DLD1 (cell line): ENCODE data around the gene TRIM40.
"Not testable (repeated sequence)": the region's sequence is repeated elsewhere in the genome, so short reads cannot be mapped to it uniquely, and the experiment has no call there.

Source experiments
- in situ Hi-C: cut with HindIII; loops from 2 replicates; pipeline ENCODE4 v1.10.0; 2017; ENCODE audit warnings: low sequenced_read_pairs

Gene TRIM40

GRCh38 chr6:30162265-30163089, 26.5 kb downstream of the TRIM40 start:
- in situ Hi-C loops: no loop called here

DNA sequence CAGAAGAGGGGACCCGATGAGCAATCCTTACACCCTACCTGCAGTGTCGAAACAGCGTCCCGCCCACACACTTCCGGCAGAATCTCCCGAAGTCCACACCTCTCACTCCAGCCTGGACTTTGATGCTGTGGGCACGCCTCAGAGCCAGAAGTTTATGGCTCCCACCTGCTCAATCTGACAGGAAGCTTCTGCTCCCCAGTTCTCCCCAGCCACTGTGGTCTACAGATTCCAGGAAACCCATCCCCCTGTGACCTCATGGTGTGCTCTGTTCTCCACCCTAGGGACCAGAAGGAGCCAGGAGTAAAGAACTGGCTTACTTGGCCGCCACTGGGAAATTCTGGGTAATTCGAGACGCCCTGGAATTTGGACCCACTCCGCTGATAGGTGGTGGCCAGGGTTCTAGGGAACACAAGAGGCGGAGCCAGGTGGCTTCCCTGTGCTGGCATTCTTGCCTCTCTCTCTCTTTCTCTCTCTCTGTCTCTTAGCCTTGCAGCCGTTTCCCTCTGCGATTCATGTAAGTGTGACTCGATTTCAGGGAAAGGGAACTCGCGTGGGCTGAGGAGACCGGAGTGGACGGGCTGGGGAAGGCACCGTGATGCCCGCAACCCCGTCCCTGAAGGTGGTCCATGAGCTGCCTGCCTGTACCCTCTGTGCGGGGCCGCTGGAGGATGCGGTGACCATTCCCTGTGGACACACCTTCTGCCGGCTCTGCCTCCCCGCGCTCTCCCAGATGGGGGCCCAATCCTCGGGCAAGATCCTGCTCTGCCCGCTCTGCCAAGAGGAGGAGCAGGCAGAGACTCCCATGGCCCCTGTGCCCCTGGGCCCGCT, 27.4 kb downstream of the TRIM40 start, which contains the start of gene TRIM15:
TRIM15 (plus strand) TSS at position 457 of the 828 bp plus-strand sequence; CDS start at position 596, 139 bp downstream.
- in situ Hi-C loops: no loop called here

GRCh38 chr6:30163918-30164654, 28.1 kb downstream of the TRIM40 start:
- in situ Hi-C loops: no loop called here

GRCh38 chr6:30164714-30165113, 28.8 kb downstream of the TRIM40 start:
- in situ Hi-C loops: no loop called here

DNA sequence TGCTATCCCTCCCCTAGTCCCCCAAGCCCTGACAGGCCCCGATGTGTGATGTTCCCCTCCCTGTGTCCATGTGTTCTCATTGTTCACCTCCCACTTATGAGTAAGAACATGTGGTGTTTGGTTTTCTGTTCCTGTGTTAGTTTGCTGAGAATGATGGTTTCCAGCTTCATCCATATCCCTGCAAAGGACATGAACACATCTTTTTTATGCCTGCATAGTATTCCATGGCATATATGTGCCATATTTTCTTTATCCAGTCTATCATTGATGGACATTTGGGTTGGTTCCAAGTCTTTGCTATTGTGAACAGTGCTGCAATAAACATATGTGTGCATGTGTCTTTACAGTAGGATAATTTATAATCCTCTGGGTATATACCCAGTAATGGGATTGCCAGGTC, 29.3 kb downstream of the TRIM40 start:
- in situ Hi-C loops: not testable (repeated sequence)

DNA sequence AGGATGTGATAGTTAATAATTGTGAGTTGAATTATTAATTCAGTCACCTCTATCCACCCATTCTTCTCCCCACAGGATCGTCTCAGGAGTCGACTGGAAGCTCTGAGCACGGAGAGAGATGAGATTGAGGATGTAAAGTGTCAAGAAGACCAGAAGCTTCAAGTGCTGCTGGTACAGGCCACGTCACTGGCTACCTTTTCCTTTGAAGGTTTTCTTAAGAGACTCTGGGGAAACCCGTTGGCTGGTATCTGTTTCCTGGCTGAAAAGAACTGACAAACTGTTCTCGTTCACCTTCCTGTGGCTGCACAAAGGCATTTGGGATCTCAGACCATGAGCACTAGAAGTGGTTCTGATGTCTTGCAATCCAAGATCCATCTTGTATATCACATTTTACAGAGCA, 31.2 kb downstream of the TRIM40 start:
- in situ Hi-C loops: no loop called here

DNA sequence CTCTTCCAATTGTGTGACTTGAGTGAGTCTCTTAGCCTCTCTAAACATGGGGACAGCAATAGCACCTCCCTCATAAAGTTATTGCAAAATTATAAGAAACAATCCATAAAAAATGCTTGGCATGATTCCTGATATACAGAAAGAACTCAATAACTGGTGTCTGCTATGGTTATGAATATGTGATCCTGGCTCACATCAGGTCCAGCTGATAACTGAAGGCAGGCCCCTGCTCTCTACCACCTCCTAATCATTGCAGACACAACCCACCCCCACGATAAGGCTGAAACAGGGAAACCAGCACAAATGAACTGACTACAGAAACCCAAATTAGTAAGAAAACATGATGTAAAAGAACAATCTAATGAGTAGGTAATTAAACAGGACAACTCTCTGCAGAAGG, 32.8 kb downstream of the TRIM40 start:
- in situ Hi-C loops: no loop called here

DNA sequence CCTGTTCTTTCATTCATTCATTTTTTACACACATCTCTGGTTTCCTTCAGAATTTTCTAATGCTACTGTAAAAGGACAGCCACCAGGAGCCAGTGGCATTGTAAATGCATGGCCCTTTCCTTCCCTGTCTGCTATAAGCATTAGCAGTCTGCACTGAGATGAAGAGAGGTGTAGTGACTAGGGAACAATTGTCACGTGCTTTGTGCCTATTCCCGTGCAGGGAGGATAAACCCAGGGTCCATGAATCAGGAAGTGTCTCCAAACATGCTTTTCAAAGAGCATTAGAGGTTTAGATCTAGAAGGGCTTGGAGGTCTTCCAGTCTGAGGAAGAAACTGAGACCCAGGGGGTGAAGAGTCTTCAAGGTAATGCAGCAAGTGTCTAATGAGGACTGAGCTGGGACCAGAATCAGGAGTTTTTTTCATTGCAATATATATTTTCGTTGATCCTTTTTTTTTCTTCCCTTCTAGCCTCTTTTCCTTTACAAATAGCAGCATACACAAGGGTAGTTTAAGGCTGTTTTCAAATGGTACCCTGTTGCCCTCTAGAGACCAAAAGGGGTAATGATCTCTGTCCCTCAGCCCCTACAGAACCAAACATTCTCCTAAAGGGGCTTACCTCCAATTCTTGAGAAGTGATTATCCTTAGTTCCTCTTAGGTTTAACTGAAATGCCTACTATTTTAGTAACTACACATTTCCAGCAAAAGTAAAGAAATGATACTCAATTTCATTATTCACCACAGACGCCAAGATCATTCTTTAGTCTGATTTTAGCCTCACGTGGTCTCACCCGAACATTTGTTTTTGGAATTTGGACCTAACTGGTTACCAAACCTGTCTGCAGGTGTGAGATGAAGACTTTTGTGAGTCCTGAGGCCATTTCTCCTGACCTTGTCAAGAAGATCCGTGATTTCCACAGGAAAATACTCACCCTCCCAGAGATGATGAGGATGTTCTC, 34.0 kb downstream of the TRIM40 start:
- in situ Hi-C loops: no loop called here

- in situ Hi-C loops: no loop called here
Measured at GRCh38 chr6:30171677-30172471, 35.9 kb downstream of the TRIM40 start.

DNA sequence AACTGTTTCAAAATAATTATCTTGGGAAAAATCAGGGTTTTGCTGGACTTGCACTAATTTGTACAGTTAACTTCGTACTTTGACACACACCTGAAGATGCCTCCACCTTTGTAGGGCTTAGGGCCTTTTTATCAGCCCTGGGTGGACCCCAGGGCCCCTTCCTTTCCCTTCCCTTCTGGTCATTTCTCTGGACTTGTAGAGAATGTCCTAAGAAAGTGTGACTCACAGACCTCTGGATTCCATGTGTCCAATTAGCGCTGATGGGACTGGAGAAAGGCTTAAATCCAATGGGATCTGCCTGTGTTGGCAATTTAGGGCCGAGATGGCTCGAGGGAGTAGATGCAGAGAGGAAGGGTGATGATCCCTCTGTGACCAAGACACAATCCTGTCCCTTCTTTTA, 36.7 kb downstream of the TRIM40 start:
- in situ Hi-C loops: no loop called here

- in situ Hi-C loops: loop anchor here (25.0 kb wide), 1 partner anchor 88 kb away; the partner anchor contains the start of gene RNF39
Measured at GRCh38 chr6:30175765-30176164, 39.8 kb downstream of the TRIM40 start.

DNA sequence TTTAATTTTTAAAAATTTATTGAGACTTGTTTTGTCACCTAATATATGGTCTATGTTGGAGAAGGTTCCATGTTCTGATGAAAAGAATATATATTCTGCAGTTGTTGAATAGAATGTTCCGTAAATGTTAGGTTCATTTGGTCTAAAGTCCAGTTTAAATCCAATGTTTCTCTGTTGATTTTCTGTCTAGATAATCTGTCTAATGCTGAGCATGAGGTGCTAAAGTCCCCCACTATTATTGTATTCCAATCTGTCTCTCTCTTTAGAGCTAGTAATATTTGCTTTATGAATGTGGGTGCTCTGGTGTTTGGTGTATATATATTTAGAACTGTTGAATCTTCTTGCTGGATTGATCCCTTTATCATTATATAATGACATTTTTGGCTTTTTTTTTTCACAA, 42.9 kb downstream of the TRIM40 start:
- in situ Hi-C loops: loop anchor here (25.0 kb wide), 1 partner anchor 92 kb away; the partner anchor contains the start of gene RNF39

DNA sequence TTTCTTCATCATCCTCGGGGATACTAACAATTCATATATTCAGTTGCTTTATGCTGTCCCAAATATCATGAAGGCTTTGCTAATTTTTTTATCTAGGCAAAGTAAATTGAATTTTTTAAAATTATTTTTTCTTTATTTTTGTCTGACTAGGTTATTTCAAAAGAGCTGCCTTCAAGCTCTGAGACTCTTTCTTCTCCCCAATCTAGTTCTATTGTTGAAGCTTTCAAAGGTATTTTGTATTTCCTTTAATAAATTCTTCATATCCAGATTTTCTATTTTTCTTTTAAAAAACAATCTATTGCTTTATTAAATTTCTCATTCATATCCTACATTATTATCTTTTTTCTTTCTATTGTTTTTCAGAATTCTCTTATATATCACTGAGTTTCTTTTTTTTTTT, 44.2 kb downstream of the TRIM40 start:
- in situ Hi-C loops: loop anchor here (25.0 kb wide), 1 partner anchor 93 kb away; the partner anchor contains the start of gene RNF39

DNA sequence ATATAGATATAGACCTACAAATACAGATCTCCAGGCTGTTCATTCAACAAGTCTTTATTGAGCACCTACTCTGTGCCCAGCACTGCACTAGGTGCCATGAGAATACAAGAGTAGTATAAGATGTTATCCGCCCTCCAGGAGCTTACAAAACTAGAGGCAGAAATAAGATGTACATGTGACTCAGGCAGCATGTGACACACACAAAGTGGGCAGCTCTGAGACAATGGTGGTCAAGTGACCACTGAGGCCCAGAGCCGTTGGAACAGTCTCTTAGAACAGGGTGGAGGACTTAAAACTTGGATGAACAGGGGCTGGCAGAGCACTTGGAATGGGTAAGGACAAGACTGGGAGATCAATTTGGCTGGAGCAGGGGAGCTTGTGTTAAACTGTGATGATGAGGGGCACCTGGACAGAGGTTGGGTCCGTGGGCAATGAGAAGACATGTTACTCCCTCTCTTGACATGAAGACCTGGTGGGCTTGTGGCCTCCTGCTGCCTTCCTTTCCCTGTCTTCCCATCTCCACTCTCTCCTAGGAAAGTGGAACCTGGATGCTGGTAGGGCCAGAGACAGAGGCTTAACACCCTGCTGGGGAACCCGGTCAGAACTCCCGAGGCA, 48.6 kb downstream of the TRIM40 start:
- in situ Hi-C loops: loop anchor here (25.0 kb wide), 1 partner anchor 97 kb away; the partner anchor contains the start of gene RNF39

DNA sequence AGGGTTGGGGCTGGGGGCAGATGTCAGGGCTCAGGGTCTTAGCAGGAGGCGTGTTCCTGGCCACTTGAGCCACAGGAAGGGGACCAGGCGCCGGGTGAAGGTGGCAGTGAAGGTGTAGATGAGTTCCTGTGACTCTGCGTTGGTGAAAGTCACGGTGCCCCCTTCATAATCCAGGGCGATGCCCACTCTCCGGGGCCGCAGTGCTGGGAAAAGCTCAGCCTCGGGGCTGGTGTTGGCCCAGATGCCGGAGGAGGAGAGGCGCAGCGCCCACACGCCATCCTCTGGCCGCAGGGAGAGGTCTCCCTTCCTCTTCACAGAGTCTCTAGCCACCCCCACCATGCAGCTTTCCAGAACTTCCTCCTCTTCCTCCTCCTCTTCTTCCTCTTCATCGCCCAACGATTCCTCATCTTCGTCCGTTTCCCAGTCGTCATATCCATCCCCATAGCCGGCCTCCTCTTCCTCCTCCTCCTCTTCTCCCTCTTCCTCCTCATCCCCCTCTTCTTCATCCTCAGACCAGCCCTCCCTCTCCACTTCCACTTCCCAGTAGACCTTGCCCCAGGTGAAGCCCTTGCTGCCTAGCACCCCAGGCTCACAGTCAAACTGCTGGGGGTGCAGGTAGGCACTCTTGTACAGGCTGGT, 50.0 kb downstream of the TRIM40 start:
- in situ Hi-C loops: loop anchor here (25.0 kb wide), 1 partner anchor 99 kb away; the partner anchor contains the start of gene RNF39

GRCh38 chr6:30188541-30188940, 52.6 kb downstream of the TRIM40 start:
- in situ Hi-C loops: loop anchor here (25.0 kb wide), 1 partner anchor 101 kb away; the partner anchor contains the start of gene RNF39

DNA sequence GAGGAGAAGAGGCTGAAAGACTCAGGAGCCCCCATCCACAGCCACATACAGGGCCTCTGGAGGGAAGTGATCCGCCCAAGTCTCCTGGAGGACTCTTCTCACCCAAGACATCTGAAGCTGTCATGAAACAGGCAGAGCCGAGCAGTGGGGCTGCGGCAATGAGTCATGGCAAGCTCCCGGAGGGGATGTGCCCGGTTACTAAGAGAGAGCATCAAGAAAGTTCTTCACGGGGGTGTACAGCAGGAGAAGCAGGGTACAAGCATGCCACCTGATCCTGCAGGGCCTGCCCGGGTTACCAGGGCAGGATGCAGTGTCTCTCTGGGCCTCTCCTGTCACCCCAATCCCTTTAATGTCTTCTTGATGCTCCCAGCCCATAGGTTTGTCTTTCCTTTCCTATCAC, 56.1 kb downstream of the TRIM40 start:
- in situ Hi-C loops: loop anchor here (25.0 kb wide), 1 partner anchor 105 kb away; the partner anchor contains the start of gene RNF39
